Stimulated activated CD4-positive, alpha-beta T cell treated with anti-CD3 and anti-CD28 coated beads, Interleukin-12 subunit alpha, Interleukin-12 subunit beta, amount 100 ng/mL, for 48 hours (primary cell): Measurements from ENCODE around the gene FKRP.

Experiments
- DNase-seq, 3 donors: peaks; one replicate each; pipeline ENCODE4 v3.0.0-alpha.2; 2020; ENCODE audit warnings: low read depth in 2 of 3, low spot score in 1 of 3

Gene FKRP

DNA sequence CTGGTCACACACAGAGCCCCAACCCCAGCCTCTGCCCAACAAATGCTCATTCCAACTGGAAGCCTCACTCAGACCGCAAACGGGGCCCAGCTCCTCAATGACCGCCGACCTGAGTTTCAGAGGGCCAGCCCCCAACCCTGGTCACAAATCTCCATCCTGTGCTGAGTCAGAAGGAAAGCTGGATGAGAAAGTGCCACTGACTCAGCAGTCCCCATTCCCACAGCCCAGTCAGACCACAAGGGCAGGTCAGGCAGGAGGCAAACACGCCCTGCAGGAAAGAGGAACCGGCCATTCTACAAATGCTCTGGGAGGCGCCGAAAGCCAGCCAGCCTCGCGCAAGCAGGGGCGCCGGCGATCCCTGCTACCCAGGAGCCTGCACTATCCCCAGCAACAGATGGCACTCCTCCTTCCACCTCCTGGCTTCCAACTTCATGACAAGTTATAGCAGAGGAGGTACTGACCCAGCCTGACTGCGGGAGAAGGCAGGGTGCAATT lies 14.8 kb upstream of the FKRP start:
- DNase-seq = no peak

DNA sequence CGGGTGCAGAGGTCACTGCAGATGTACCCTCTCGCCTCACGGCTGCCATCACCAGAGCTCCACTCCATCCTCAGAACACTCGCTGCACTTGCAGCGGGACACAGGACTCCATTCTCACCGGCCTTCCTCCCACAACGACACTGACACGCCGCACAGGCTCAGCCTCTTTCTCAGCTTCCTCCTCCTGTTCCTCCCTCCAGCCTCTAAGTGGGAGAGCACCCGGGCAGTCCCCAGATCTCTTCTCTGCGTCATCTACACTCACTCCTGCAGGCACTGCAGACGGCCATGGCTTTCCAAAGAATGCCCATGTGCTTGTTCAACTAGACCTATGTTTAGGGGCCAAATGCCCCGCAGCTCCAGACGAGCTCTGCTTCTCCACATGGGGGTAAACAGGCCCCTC lies 14.3 kb upstream of the FKRP start:
- DNase-seq = no peak

DNA sequence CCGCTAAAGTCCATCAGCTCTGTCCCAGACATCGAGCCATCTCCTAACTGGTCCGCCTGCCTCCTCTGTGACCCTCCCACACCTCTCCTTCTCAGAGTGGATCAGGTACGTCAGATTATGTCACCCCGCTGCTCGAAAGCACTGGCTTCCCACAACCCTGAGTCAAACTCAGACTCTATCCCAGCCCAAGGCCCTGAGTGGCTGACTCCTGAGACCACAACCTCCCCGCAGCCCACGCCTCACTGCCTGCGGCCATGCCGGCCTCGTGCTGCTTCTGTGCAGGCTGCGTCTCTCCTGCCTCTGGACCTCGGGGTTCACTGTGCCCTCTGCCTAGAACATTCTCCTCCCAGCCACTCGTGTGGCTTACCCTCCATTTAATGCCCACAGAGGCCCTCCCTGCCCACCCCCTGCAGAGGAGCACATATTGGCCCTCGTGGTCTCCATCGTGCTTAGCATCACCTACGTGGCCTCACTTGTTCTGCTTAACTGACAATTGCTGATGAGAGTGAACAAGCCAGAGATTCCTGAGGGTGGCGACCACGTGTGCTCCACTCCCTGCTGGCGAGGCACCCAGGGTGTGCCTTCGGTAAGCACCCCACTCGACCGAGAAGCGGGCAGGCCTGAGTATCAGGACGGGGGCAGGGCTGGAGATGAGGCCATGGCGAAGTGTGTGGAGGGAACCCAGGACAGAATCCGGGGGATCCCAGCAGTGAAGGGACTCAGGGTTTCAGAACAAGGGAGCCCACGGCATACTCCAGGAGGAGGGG lies 13.5 kb upstream of the FKRP start:
- no peak for DNase-seq

DNA sequence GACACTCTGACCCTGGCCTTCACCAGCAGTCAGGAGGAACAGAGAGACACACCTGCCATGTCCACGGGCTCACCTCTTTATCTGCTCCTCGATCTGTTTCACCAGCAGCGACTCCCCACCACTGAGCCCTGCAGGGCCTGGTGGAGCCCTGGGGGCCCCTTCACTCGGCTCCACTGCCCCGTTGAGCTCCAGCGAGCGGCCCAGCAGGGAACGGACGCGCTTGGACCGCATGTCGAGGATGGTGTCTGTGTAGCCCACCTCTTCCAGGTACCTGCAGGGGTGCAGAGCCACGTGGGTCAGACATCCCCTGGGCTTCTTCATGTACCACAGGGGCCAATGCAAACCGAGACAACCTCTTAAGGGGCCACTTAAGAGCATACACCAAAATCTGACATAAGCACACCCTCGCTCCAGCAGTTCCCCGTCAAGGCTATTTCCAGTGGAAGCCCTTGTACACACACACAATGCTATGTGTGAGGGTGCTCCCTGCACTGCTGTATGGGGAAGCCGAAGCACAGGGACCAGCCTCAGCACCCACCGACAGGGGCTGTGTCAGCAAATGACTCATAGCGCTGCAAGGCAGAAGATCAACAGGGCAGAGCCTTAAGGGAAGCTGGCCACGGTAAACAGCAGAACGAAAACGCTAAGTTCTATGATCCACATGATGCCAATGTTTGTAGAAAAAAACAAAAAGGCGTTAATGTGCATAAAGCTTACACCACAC lies 12.7 kb upstream of the FKRP start:
- DNase-seq = no peak

DNA sequence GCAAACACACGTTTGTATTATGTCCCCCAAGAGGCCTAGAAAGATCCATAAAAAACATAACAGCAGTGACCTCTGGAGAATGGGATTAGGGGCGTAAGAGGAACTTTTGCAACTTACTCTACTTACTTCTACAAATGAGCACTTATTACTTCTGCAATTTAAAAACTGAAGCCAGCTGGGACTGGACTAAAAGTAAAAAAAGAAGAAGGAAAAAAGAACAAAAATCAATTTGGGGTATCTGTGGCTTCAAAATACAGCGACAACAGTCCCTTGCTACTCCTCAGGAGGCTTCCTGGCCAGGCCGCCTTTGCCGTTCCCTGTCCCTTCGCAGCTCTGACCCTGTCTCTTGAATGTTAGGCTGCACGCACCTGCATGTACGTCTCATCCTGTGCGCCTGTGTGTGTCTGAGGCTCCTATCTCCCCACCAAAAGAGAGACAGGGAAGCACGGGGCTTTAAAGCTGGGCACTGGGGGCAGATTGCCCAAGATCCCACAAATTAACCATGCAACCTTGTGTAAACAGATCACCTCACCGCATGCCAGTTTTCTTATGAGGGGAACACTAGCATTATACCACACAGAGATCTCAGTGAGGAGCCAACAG lies 12.1 kb upstream of the FKRP start:
- no peak for DNase-seq

DNA sequence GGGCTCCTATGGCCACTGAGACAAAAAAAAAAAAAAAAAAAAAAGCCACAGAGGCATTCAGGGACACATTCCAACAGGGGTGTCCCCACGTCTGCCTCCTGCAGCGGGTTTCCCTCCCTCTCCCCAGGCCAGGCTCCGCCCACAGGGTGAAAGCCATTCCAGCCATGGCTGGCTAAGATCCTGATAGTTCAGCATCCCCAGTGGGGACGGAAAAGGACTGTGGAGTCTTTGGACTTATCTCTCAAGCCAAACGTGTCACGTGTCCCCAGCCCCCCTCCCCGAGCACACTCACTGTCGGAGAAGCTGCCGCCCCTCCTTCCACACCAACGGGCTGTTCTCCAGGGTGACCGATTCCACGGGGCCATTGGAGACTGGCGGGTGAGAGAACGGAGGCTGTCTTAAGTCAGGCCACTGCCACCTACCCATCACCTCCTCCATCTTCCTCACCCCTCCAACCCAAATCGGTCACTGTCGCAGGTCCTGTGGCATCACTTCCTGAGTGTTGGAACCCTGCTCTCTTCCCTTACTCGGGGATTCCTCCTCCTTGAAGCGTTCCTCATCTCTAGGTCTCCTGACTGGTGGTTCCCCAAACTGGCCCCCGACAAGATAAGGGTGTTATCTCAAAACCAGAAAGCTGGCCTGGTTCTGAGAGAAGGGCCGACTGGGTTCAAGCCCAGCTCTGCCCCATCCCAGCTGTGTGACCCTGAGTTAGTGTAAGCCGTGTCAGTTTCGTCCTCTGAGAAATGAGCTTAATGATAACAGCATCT lies 9.1 kb upstream of the FKRP start:
- DNase-seq = no peak

DNA sequence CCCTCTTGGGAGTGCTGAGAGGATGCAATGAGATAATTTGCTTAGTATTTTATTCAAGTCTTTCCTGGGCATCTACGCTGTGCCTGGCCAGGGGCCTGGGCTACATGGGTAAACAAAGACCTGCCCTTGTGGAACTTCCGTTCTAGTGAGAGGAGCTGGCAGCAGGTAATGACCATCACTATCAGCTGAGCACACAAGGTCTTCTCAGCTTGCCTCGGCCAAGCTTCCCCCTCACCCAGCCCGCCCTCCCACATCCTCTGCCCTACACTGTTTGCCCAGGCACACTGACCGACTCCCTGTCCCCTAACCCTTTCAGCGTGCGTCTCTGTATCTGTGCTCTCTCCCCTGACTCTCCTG lies 8.6 kb upstream of the FKRP start:
- DNase-seq = no peak

DNA sequence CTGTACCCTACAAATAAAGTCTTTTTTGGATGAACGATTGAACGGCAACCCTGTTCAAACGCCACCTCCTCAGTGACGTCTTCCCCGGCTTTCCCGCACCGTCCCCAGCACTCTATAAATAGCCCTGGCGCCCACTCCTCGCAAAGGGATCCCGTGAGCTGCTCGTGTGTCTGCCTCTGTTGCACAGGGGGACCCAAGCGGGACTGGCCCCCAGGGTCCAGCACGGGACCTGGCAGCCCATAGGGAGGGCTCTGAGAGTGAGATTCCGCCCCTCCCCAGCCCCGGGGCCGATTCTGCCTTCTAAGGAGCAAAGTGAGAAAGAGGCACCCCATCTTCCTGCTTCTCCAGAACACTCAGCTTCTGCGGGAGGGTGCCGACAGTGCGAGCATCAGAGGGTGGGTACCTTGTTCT lies 8.1 kb upstream of the FKRP start:
- DNase-seq = no peak

DNA sequence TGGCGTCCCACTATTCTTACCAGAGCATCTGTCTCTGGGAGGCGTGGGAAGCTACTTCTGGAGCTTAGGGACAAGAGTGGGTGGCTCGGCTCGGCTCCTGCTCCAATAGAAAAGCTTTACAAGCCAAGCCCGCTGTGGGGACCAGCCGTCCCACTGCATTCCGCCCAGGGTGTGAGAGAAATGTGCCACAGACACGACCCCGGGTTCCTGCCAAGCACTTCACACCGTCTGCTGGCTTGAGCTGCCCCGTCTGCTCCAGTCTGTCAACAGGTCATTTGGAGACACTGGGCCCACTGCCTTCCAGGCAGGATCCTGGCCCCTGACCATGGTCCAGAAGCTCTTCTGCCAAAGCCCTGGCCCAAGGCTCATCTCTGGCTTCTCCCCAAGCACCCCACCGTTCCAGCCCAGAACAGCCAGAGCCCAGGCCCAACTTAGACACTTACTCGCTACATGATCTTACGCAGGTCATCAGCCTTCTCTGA lies 6.5 kb upstream of the FKRP start:
- no peak for DNase-seq

DNA sequence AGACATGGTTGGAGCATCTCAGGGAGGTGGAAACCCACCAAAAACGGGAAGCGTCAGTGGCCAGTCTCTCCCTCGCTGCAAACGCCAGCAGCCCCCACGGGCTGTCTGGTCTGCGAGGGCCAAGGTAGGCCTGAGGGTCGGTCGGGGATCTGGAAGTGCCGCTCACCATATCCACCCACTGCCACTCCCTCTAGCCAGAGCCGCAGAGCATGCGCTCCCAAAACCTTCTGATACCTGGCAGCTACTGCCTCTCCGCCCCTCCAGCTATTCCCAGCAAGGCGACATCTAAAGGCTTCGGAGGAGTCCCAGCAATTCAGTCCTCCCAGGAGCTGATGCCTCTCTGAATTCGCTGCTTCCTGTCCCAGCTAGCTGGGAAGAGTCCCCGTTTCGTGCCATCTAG lies 4.4 kb upstream of the FKRP start:
- DNase-seq = no peak

DNA sequence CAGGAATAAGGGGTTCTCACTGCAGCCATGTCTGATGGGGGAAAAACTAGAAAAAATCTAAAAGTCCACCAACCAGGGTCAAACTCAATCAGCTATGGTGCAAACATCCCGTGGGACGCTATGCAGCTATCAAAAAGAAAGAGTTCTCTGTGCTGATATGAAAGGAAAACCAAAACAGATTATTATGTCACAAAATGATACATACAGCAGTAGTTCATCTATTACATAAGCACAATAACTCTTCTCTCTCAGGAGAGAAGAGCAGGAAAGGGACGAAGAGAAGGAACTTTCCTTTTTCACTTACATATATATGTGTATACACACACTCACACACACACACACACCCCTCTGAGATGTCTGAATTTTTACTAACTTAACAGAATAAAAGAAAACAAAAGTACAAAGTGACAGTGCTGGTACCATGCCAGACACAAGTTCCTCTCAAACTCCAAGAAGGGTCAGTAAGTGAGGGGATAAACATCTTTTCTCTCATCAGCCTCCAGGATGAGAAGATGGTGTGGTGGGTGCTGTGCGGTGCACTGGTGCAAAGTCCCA lies 2.9 kb upstream of the FKRP start:
- DNase-seq = no peak

DNA sequence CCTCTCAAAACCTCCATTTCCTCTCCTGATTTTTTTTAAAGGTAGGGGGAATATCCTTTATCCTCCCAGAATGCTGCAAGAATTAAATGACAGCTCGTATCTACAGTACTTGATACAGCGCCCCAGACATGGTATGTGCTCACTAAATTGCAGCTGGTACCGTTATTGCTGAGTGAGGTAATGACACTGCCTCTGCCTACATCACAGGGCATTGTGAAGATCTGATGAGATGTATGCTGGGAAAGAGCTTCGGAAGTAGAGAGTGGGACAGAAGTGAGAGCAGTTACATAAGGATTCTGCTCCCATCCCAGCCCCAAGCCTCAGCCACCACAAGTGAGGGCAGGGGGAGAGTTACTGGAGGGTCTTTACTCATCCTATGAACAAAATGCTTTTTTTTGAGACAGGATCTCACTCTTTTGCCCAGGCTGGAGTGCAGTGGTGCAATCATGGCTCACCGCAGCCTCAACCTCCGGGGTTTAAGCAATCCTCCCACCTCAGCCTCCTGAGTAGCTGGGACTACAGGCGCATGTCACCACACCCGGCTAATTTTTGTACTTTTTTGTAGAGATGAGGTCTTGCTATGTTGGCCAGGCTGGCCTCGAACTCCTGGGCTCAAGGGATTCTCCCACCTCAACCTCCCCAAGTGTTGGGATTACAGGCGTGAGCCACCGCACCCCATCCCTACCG lies 1.7 kb upstream of the FKRP start:
- no peak for DNase-seq

DNA sequence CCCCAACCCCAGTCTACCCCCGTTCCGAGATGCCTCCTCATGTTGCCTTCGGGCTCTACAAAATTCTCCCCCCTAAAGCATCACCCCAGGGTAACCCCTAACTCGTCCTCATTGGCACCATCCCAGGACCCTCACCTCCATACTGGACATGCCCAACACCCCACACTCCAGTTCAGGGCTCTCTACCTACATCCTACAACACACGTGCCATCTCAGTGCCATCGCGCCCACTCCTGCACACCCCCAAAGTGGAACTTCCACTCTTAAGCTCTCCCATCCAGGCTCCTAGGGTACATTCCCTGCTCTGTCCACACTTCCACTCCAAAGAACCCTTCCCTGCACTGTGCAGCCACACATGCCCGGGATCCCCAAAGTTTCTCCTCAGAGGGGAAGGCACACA lies 827 bp upstream of the FKRP start:
- no peak for DNase-seq

DNA sequence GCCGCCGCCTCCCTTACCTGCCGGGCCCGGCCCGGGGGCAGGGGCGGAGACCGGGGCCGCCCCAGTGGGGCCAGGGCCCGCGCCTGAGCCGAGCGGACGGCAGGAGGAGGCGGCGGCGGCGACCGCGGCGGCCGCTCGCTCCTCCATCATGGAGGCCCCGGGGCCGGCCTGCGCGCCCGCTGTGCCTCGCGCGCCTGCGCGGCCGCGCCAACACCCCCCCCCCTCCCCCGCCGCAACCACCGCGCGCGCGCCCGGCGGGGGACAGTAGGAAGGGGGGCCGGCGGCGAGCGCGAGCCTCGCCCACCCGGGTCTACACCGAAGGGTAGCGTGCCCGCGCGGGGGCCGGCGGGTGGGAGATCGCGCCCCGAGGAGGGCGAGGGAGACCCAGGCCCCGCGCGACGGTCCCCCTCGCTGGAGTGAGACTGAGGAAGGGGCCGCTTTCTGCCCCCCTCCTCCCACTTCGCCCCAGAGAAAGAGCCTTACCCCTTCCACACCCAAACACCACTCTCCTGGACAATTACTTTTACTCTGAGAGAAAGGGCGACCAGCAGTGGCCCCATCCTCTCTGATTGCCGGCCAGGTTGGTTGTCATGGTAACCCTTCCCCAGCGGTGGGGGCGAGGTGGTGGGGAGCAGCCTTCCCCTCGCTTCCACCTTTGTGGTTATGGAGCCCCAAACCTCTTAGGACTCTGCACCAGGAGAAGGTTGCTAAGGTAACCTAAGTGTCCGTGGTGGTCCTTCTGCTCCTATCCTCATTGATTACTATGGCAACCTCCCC lies 612 bp downstream of the FKRP start, which contains the start of gene STRN4:
STRN4 (minus strand) TSS at position 170 of the 777 bp plus-strand sequence; CDS start at position 150, 20 bp downstream.
- peak in 1 of 3 donors; percentile 49 for DNase-seq

DNA sequence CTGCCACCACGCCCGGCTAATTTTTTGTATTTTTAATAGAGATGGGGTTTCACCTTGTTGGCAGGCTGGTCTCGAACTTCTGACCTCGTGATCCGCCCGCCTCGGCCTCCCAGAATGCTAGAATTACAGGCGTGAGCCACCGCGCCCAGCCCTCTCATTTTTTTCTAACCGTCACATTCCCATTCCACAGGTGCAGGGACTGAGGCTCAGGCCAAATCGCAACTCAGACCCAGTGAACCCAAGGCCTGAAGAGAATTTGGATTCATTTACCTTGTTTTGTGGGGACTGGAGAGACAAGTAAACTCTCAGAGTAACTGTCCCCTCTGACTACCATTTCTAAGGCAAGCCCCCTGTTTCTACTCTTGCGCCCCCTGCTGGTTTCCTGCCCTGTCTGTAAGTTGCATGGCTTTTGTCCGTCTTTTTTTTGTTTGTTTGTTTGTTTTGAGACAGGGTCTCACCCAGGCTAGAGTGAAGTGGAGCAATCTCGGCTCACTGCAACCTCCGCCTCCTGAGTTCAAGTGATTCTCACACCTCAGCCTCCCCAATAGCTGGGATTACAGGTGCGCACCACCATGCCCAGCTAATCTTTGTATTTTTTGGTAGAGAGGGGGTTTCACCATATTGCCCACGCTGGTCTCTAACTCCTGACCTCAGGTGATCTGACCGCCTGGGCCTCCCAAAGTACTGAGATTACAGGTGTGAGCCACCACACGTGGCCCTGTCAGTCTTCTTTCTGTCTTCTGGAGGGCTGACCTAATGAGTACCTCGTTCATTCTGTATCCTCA lies 2.7 kb downstream of the FKRP start:
- peak; percentile 51 to 82 (median 76) for DNase-seq

DNA sequence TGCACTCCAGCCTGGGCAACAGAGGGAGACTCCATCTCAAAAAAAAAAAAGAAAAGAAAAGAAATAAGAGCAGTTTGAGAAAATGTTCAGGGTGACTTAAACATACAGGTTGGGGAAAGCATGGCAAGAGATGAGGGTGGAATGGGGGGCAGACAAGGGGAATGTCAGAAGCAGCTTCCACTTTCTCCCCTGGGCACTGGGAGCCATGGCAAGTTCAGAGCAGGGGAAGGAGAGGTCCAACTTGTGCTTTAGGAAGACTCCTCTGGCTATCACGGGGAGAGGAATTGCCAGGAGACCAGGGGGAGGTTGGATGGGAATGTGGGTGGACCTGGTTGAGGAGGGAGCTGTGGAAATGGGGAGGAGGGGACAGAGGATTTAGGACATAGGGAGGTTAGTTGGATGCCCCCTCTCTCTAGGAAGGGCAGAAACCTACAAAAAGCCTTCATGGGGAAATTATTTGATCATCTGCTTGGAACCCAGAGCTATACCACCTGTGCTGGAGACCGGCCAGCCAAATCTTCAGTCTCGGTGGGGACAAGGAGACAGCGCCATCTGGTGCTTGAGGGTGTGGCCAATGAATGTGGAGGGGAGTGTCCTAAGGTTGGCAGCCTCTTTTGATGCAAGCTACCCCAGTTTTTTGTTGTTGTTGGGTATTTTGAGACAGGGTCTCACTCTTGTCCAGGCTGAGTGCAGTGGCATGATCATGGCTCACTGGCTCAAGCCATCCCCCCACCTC lies 7.7 kb downstream of the FKRP start:
- DNase-seq = peak in 2 of 3 donors; percentile 55 to 59

DNA sequence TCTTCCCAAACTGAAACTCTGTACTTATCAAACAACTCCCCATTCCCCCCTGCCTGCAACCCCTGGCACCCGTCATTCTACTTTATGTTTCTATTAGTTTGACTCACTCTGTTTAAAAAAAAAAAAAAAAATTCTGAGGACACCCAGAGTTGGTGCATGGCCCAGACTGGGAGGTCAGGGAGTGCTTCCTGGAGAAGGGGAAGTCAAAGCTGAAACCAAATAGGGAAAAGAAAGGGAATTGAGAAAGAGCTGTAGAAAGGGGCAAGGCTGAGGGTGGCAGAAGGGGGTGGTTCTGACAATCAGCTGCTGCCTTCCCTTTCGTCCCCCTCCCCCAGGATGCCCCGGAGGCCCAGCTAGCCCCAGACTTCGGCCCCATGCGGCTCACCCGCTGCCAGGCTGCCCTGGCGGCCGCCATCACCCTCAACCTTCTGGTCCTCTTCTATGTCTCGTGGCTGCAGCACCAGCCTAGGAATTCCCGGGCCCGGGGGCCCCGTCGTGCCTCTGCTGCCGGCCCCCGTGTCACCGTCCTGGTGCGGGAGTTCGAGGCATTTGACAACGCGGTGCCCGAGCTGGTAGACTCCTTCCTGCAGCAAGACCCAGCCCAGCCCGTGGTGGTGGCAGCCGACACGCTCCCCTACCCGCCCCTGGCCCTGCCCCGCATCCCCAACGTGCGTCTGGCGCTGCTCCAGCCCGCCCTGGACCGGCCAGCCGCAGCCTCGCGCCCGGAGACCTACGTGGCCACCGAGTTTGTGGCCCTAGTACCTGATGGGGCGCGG lies 9.4 kb downstream of the FKRP start:
- no peak for DNase-seq
